ENCODE measurements around the gene SEMA4G.

SEMA4G gene

DNA sequence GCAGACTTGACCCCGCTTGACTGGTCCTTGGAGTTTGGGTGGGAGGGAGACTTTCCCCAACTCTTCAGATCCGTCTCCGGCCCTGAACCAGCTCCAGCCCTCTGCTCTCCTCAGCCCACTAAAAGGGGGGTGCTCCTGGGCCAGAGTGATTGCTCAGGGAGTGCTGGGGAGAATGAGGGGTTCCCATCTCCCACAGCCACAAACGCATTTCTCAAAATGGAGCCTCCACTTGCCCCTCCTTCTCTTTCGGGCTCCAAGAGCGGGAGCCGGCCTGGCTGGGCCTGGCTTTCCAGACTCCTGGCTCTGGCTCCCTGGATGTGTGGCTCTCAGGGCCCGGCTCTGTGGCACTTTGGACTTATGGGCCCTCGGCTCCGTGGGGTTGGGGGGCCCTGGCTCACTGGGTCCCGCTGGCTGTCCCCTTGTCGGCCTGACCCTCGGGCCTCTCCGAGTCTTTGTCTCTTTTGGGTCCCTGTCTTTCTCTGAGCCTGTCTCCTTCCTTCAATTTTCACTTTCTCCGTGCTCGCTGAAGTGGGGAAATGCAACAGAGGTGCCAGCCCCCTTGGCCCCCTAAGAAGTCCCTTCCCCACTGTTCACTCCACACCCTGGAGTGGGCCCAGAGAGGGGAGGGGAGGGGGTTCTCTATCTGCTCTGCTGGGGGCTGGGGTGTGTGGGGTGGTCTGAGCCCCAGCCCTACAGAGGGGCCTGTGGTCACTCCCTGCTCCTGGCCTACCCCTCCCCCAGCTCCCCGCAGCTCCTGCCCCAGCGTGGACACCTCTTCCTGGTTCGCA, 31.0 kb downstream of the SEMA4G start:
- DNase-seq (ENCODE audit: low read depth) = no peak
- H3K4me3 ChIP-seq (ENCODE audit: low read depth, low read length) = peak overlapping the region; percentile 87
- TF ChIP-seq, protein P1, sequence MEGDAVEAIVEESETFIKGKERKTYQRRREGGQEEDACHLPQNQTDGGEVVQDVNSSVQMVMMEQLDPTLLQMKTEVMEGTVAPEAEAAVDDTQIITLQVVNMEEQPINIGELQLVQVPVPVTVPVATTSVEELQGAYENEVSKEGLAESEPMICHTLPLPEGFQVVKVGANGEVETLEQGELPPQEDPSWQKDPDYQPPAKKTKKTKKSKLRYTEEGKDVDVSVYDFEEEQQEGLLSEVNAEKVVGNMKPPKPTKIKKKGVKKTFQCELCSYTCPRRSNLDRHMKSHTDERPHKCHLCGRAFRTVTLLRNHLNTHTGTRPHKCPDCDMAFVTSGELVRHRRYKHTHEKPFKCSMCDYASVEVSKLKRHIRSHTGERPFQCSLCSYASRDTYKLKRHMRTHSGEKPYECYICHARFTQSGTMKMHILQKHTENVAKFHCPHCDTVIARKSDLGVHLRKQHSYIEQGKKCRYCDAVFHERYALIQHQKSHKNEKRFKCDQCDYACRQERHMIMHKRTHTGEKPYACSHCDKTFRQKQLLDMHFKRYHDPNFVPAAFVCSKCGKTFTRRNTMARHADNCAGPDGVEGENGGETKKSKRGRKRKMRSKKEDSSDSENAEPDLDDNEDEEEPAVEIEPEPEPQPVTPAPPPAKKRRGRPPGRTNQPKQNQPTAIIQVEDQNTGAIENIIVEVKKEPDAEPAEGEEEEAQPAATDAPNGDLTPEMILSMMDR (IDR thresholded peaks at IDR 0.05; ENCODE audit: low read depth, low read length, missing control alignments) = no peak

DNA sequence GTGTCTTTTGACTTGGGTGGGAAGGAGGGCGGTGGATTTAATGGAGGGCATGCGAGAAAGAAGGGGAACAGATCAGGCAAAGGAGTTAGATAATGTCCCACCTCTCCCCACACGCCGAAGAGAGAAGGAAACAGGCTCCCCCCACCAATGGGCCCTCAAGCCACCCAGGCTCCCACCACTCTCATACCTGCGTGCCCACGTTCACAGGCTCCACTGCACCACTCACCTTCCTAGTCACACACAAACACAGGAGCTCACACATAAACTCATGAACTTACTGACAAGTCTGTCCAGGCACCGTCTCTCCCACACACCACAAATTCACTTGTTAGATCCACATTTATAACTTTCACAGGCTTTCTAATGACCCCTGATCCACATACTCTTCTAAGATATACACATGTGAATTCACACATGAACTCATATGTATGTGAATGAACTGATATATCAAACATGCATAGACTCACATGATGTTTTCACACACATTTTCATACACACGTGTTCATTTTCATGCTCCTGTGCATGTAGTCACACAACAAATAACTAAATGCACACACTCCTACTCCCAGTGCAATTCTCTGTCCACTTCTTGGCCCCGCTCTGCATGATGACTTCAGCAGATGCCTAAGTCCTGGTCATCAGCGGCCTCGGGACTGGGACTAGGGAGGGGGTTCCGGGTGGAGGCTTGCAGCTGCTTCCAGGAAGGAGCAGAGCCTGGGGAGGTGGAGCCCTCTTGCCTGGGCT, 31.8 kb downstream of the SEMA4G start:
- no peak for DNase-seq (ENCODE audit: low read depth)
- TF ChIP-seq, protein P1 (IDR thresholded peaks at IDR 0.05; ENCODE audit: low read depth, low read length, missing control alignments) = no peak
- no peak overlapping the region for H3K4me3 ChIP-seq (ENCODE audit: low read depth, low read length)

DNA sequence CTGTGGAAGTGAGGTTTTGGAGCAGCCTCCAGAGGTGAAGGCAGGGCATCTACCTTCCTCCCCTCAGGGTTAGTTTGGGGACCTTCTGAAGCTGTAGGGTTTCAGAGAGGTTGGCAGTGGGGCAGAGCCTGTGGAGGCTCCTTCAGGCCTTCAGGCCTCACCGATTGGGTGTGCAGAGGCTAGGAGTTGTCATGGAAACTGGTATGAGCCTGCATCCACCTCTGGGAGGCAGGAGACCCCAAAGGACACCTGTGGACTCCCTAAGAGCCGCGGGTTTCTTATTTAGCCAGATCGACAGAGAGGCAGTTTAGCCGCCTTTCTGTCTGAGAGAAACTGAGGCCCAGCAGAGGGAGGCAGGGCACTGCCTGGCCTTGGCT, 32.3 kb downstream of the SEMA4G start:
- H3K4me3 ChIP-seq (ENCODE audit: low read depth, low read length) = no peak overlapping the region
- TF ChIP-seq, protein P1 (IDR thresholded peaks at IDR 0.05; ENCODE audit: low read depth, low read length, missing control alignments) = no peak
- no peak for DNase-seq (ENCODE audit: low read depth)

DNA sequence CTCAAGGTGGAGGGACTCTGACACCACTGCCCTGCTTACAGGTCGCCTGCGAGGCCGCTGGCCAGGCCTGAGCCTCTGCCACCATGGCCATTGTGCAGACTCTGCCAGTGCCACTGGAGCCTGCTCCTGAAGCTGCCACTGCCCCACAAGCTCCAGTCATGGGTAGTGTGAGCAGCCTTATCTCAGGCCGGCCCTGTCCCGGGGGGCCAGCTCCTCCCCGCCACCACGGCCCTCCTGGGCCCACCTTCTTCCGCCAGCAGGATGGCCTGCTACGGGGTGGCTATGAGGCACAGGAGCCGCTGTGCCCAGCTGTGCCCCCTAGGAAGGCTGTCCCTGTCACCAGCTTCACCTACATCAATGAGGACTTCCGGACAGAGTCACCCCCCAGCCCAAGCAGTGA, 33.2 kb downstream of the SEMA4G start:
- no peak for DNase-seq (ENCODE audit: low read depth)
- TF ChIP-seq, protein P1 (IDR thresholded peaks at IDR 0.05; ENCODE audit: low read depth, low read length, missing control alignments) = no peak
- no peak overlapping the region for H3K4me3 ChIP-seq (ENCODE audit: low read depth, low read length)

DNA sequence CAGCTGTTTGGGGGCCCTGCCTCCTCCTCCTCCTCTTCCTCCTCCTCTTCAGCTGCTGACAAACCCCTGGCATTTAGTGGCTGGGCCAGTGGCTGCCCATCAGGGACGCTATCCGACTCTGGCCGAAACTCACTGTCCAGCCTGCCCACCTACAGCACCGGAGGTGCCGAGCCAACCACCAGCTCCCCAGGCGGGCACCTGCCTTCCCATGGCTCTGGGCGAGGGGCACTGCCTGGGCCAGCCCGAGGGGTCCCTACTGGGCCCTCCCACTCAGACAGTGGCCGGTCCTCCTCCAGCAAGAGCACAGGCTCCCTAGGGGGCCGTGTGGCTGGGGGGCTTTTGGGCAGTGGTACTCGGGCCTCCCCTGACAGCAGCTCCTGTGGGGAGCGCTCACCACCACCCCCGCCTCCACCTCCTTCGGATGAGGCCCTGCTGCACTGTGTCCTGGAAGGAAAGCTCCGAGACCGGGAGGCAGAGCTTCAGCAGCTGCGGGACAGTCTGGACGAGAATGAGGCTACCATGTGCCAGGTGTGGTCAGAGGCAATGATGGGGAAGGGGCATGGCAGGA, 34.4 kb downstream of the SEMA4G start:
- DNase-seq (ENCODE audit: low read depth) = no peak
- TF ChIP-seq, protein P1 (IDR thresholded peaks at IDR 0.05; ENCODE audit: low read depth, low read length, missing control alignments) = no peak
- H3K4me3 ChIP-seq (ENCODE audit: low read depth, low read length) = no peak overlapping the region

DNA sequence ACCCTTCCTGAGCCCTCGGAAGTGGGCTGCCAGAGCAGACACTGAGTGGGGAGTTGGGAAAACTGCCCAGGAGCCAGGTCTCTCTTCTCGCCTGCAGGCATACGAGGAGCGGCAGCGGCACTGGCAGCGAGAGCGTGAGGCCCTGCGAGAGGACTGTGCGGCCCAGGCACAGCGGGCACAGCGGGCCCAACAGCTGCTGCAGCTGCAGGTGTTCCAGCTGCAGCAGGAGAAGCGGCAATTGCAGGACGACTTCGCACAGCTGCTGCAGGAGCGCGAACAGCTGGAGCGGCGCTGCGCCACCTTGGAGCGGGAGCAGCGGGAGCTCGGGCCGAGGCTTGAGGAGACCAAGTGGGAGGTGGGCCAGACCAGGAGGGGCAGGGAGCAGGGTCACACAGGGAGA, 36.1 kb downstream of the SEMA4G start:
- no peak for DNase-seq (ENCODE audit: low read depth)
- TF ChIP-seq, protein P1 (IDR thresholded peaks at IDR 0.05; ENCODE audit: low read depth, low read length, missing control alignments) = no peak
- no peak overlapping the region for H3K4me3 ChIP-seq (ENCODE audit: low read depth, low read length)

All from GM12864 (cell line).